K562 (cell line): Measurements from ENCODE around the gene NEMF. TPM values are rescaled to one million over a fixed set of nuclear protein-coding genes. Genes with fewer than 3 reads are reported as not detected.

Experiments
- ARHGAP35 ChIP-seq: fragments of 450-650 bp; IDR thresholded peaks from 2 replicates; pipeline ENCODE4 v1.6.1; 2018; ENCODE audit not compliant: partially characterized antibody
- DLX4 ChIP-seq: fragments of 250-450 bp; sonication (Bioruptor Pico); IDR thresholded peaks from 2 replicates; pipeline ENCODE4 v1.6.1; 2021; ENCODE audit warnings: mild to moderate bottlenecking
- MECOM ChIP-seq: fragments of 250-450 bp; sonication (Bioruptor Pico); IDR thresholded peaks from 2 replicates; pipeline ENCODE4 v1.8.0; 2022; ENCODE audit warnings: inconsistent platforms
- MLX ChIP-seq, 2 experiments: fragments of 450-650 bp in 1 of 2; sonication (generic) in 1 of 2; formaldehyde crosslinking; conservative IDR thresholded peaks; 2 replicates each; pipeline versions ENCODE4 v1.4.0 to v1.8.1; 2020 to 2022; ENCODE audit warnings: mild to moderate bottlenecking in 1 of 2, missing genetic modification reagents in 1 of 2
- TCFL5 ChIP-seq: fragments of 250-450 bp; sonication (Bioruptor Pico); conservative IDR thresholded peaks from 2 replicates; pipeline ENCODE4 v1.6.1; 2021; ENCODE audit warnings: mild to moderate bottlenecking, moderate library complexity, matching md5 sums
- YBX1 ChIP-seq: fragments of 450-650 bp; IDR thresholded peaks from 2 replicates; pipeline ENCODE4 v1.7.1; 2016; ENCODE audit warnings: mild to moderate bottlenecking
- ZNF75A ChIP-seq: fragments of 450-650 bp; formaldehyde crosslinking; IDR thresholded peaks from 2 replicates; pipeline ENCODE4 v1.4.0; 2020; ENCODE audit warnings: mild to moderate bottlenecking
- ZZZ3 ChIP-seq: fragments of 450-650 bp; IDR thresholded peaks from 2 replicates; pipeline ENCODE4 v1.6.1; 2016; ENCODE audit warnings: antibody characterized with exemption, mild to moderate bottlenecking, moderate library complexity
- polyA plus RNA-seq, 8 experiments: library from polyadenylated mRNA; depleted of rRNA in 4 of 8; stranded (reverse) in 5 of 8; unstranded in 3 of 8; fragments of >200 nt; fragmentation: Nextera tagmentation in 2 of 8; fragmentation: Illumina TruSeq in 1 of 8; extraction: Ambion mirVana in 2 of 8; extraction: Trizol in 1 of 8; gene quantifications; 2 replicates each; pipeline versions ENCODE4 v1.2.1 to v1.2.3, GENCODE V29; 2011 to 2014; ENCODE audit warnings: inconsistent platforms in 1 of 8, missing spikeins in 1 of 8
- total RNA-seq, 7 experiments: library from RNA; depleted of rRNA in 6 of 7; stranded (reverse); fragments of >200 nt in 6 of 7; fragmentation: Illumina TruSeq in 2 of 7; extraction: Trizol in 2 of 7; gene quantifications; 2 replicates each; pipeline versions ENCODE4 v1.2.1 to v1.2.3, GENCODE V29; 2011 to 2021; ENCODE audit warnings: low replicate concordance in 1 of 7

Gene NEMF
- total and polyA plus RNA-seq, 9 of the 15 experiments (the other 6 are each of a cell fraction or from before 2014, with no cell fraction given): 38.8 to 94.4 (median 61.0) TPM

GRCh38 chr14:49768301-49769121, 84.1 kb downstream of the NEMF start (continued):
- TF ChIP-seq MLX (CRISPR knock-in tag; conservative IDR thresholded peaks at IDR 0.05): no peak
- no peak for TF ChIP-seq ZNF75A (CRISPR knock-in tag)
- TF ChIP-seq DLX4 (CRISPR knock-in tag): no peak
- no peak for TF ChIP-seq YBX1
- no peak for TF ChIP-seq MECOM (CRISPR knock-in tag)
- no peak for TF ChIP-seq ZZZ3
- no peak for TF ChIP-seq TCFL5 (CRISPR knock-in tag)
- TF ChIP-seq ARHGAP35: no peak
- TF ChIP-seq, all 486 proteins: peak for 70
